Measurements from ENCODE around the gene FOXN4.

Gene FOXN4

DNA sequence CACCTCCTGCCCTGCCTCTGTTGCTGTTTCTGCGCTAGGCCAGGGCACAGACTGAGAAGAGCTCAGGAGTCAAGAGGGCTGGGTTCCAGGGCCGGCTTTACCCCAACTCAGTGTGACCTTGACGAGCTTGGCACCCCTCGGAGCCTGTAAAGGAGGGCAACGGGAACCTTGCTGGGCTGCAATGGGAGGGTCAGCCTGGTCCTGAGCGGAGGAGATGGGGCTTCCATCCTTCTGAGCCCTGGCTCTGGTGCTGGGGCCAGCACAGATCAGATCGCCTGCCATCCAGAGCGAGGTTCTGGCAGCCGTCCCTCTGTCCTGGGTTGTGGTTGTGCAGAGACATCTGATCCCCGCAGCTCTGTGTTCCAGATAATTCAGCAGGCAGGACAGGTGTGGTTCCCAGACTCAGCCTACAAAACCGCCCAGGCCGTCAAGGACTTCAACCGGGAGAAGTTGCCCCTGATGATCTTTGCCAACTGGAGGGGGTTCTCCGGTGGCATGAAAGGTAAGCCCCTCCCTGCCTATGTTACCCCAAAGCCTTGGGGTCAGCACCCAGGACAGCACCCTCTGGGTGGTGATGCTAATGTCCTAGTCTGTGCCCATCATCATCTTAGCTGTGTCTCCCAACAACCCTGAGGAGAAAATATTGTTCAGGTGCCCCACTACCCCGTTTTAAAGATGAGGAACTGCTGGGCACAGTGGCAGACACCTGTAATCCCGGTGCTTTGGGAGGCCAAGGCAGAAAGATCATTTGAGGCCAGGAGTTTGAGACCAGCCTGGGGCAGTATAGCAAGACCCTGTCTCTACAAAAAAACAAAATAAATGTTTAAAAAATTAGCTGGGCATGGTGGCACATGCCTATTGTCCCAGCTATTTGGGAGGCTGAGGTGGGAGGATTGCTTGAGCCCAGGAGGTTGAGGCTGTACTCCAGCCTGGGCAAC is 50.2 kb downstream of the FOXN4 start:
- DNase-seq = no peak

DNA sequence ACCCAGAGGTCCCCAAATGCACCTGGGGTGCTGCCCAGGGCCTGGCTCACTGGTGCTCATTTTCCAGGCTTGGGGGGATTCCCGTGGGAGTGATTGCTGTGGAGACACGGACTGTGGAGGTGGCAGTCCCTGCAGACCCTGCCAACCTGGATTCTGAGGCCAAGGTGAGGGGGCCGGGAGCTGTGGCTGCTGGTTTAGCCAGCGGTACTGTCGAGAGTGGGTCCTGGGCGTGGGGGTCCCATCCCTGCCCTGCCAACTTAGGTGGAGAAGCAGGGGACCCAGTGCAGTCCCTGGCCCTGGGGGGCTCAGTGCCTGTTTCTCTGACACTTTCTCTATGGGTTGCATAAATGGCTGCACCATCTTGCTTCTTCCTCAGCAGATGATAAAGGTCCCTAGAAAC is 50.9 kb downstream of the FOXN4 start:
- DNase-seq = no peak

DNA sequence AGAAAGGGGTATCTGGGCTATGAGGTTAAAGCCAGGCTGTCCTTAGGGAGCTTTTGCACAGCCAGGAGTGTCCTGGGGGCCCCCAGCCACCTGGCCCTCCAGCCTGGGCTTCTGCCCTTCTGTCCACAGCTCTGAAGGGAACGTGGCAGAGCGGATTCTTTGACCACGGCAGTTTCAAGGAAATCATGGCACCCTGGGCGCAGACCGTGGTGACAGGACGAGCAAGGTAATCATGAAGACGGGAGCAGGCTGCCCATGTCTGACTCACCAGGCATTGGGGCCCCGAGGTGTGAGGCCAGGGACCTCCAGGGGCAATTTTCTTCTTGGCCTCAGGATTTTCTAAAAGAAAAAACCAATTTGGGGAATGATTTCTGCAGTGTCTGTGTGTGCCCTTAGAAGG is 53.1 kb downstream of the FOXN4 start:
- DNase-seq = no peak

DNA sequence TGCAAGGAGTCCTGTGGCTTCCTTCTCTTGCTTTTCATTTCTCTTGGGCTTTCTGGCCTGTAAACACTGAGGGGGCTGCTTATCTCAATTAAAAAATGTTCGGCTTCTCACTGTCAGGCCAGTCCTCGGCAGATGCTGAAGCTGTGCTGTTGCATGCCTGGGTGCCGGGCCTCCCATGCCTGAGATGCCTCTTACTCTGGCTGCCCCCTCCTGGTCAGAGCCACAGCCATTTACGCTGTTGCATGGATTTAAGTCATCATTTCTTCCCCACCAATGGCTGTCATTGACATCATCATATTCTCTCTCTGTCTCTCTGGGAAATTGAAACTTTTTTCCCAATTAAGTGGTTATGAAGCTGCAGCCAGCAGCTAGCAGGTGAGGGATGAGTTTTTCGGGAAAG is 53.7 kb downstream of the FOXN4 start:
- DNase-seq = peak in 11 of 51 donors; percentile 5 to 37 (median 14)

DNA sequence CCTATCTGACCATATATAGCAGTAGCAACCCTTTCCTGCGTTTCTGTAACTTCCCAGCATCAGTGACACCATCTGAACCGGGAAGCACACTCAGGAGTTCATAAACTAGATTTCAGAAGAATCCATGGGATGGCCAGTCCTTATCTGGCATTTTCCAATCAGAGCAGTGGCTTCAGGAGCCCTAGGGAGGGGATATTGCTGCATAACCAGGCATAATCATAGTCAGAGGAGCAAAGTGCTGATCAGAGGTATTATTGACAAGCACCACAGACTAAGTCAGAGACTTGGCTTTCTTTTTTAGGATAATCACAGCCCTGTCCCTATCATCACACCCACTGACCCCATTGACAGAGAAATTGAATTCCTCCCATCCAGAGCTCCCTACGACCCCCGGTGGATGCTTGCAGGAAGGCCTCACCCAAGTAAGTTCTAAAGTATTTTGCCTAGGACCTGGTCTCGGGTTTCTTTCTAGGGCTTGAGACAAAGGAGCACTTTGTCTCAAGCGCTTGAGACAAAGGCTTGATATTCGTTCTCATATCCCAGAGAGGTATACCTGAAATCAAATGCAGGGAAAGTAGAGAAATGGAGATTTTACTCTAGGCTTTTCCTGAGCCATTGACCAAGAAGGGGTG is 55.1 kb downstream of the FOXN4 start:
- DNase-seq = no peak

DNA sequence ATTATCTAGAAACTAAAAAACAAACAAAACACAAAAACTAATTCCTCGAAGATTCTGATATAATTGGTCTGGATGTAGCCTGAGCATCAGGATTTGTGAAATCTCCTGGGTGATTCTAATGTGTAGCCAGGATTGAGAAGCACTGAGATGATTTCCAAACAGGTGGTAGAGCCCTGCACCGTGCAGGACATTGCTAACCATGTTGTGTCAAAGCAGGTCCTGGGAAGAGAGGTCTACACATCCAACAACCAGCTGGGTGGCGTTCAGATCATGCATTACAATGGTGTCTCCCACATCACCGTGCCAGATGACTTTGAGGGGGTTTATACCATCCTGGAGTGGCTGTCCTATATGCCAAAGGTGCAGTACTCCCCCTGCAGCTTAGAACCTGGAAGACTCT is 56.3 kb downstream of the FOXN4 start:
- no peak for DNase-seq

DNA sequence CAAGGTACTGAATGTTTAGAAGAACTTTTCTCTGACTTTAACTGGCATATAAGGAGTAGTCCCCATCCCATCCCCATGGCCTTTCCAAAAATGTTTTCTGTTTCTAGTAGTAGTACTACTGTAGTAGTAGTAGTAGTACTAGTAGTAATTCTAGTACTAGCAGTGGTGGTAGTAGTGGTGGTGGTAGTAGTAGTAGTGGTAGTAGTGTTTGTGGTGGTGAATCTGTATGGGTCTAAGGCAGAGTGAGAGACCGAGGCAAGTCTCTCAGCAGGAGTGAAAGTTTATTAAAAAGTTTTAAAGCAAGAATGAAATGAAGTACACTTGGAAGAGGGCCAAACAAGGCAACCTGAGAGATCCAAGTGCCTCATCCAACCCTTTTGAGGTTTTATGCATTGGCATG is 58.6 kb downstream of the FOXN4 start:
- no peak for DNase-seq

DNA sequence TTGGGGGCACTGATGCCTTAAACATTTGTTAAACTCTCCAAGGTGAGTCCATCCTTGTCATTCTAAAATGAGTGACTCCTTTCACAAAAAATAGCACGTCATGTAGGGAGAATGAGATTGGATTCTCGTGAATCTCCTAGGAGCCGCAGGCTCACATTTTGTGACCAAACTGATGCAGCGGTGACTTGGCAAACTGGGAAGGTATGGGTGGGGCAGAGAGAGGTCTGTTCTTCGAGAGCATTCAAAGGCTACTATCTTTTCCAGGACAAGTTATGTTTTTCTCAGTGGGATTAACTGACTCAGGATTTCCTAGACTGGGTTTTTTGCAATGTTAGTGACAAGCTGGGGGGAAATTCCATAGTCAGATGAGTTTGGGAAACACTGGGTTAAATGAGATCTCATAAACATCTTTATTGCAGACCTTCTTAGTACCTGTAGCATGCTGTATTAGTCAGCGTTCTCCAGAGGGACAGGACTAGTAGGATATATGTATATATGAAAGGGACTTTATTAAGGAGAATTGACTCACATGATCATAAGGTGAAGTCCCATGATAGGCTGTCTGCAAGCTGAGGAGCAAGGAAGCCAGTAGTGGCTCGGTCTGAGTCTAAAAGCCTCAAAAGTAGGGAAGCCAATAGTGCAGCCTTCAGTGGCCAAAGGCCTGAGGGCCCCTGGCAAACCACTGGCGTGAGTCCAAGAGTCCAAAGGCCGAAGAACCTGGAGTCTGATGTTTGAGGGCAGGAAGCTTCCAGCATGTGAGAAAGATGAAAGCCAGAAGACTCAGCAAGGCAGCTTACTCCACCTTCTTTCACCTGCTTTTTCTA is 61.0 kb downstream of the FOXN4 start:
- DNase-seq = no peak

DNA sequence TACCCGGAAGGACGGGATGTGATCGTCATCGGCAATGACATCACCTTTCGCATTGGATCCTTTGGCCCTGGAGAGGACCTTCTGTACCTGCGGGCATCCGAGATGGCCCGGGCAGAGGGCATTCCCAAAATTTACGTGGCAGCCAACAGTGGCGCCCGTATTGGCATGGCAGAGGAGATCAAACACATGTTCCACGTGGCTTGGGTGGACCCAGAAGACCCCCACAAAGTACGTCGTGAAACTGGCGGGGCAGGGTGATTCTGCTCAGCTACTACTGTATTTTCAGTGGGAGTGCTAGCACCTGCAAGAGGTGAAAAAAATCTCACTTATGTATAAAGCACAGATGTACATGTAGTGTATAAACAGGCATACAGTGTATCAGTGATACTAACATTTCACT is 62.9 kb downstream of the FOXN4 start:
- no peak for DNase-seq

DNA sequence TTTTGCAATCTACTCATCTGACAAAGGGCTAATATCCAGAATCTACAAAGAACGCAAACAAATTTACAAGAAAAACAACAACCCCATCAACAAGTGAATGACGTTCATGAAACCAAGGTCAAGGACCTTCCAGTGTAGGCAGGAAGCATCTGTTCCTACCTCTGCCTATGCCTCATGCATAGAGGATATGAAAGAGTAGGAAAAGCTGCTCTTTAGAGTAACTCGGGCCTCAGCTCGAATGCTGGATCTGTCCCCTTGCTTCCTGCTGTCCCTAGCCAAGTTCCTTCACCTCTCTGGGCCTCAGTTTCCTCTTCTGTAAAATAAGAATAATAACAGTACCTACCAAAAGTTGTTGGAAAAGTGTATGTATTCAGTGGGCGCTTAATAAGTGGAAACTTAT is 65.0 kb downstream of the FOXN4 start:
- no peak for DNase-seq

DNA sequence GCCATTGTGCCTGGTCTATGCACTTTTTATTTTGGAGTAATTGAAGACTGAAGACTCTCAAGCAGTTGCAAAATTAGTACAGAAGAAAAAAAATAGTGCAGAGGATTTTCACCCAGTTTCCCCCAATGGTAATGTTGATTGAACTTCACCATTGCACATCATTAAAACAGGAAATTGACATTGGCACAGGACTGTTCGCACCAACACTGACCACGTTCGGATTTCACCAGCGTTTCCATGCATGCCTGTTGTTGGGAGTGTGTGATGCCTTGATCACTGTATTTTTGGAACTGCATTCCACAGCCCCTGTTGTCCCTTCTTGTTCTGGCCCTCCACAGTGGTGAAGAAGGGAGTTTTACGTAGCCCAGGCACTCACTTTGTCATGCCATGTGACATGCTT is 67.1 kb downstream of the FOXN4 start:
- no peak for DNase-seq

DNA sequence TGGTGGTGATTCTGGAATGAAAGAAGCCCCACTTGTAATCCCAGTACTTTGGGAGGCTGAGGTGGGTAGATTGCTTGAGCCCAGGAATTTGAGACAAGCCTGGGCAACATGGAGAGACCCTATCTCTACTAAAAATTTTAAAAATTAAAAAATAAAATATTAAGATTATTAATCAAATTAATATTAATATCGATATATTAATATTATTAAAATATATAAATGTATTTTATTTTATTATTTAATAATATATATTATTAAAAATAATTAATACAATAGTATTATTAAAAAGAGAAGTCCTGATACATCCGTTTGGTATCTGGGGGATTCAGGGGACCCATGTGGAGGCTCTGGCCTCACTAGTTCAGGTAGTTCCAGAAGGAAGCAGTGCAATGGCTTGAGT is 68.7 kb downstream of the FOXN4 start:
- no peak for DNase-seq

DNA sequence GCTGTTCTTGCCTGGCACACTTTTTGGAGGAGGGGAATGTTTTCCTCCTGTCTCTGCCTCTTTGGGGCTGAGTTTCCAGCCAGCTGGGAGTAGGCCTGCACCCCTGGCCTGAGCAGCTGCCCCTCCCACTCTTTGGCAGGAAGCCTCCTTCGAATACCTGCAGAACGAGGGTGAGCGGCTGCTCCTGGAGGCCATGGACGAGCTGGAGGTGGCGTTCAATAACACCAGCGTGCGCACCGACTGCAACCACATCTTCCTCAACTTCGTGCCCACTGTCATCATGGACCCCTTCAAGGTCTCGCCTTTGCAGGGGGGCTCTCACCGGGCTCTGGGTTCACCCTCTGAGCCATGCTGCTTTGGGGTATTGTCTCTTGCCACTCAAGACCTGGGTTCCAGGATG is 69.4 kb downstream of the FOXN4 start:
- no peak for DNase-seq

DNA sequence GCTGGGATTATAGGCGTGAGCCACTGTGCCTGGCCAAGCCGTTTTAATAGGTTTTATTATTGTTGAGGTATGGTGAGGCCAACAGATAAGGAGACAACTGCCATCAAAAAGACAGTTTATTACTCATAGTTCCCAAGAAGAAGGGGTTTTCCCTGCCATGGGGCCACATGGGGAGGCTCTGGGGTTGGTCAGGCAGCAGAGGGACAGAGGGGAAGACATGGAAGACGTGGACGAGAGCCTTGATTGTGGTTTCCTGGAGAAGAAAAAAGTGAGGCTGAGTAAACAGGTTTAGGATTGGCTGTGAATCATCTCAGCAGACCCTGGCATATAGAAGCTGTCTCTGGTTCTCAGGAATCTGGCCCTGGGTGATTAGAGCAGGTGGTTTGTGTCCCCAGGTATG is 69.9 kb downstream of the FOXN4 start:
- no peak for DNase-seq

DNA sequence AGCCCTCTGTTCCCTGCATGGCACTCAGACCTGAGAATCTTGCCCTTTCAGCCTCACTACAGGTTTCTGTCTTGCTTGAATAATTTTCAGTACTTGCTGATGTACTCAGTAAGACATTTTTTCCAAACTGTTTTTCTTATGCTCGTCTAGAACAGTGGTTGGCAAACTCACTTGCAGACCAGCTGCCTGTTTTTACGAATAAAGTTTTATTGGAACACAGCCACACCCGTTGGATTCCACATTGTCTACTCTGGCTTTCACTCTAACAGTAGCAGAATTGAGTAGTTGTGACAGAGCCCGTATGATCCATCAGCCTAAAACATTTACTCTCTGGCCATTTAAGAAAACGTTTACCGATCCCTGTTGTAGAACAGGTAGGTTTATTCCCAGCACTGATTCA is 72.8 kb downstream of the FOXN4 start:
- DNase-seq = no peak

DNA sequence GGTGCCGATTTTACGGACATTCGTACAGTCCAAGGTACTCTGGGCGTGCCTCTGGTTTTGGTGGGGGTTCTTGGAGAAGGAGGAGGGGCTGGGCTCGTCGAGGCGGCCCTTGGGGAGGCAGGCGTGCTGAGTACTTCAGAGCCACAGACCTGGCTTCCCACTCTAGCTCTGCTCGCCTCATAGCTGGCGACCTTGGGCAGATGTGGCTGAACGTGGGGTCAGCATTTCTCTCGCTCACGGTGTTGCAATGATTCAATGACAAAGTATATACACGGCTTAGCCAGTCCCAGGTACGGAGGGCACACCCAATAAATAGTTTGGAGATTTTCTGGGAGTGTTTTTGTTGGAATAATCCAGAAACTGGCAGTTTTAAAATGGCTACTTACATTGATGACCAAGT is 75.1 kb downstream of the FOXN4 start:
- no peak for DNase-seq

DNA sequence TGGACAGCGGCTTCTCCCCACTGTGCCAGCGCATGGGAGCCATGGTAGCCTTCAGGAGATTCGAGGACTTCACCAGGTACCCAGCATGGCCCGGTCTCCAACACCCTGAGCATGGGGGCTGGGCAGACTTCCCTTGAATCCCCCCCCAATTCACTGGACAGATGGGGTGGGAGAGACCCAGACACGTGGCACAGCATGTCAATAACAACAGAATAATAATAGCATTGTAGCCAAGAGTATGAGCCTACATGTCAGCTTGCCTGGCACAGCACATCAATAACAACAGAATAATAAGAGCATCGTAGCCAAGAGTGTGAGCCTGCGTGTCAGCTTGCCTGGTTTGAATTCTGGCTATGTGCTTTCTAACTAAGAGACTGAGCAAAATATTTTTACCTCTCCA is 76.4 kb downstream of the FOXN4 start:
- peak in 19 of 51 donors; percentile 3 to 65 (median 25) for DNase-seq

DNA sequence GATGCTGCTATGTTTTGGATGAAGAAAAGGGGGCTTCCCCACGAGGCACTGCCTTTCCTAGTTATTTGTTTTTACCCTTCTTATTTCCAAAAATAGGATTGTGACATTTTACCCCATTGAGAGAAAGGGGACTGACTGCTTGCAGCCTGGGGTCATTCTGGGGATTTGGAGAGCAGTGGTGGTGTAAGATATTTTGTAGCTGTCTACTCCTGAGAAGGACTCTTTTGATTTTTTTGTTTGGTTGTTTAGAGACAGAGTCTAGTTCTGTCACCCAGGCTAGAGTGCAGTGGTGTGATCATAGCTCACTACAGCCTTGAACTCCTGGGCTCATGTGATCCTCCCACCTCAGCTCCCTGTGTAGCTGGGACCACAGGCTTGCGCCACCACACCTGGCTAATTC is 78.9 kb downstream of the FOXN4 start:
- no peak for DNase-seq

DNA sequence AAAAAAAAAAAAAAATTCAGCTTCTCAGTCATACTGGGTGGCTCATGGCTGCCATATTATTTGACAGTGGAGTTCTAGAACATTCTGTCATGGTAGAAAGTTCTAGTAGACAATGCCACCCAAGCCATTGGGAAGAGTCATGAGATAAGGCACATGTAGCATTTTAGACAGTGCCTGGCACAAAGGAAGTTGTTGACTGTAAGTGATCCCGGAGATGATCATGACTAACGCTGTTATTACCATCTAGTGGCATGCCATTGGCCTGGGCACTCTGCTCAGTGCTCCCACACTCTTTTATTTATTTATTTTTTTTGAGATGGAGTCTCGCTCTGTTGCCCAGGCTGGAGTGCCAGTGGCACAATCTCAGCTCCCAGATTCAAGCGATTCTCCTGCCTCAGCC is 80.4 kb downstream of the FOXN4 start:
- no peak for DNase-seq

Data from hypothalamus (tissue), 51 donors.